Fibroblast of the aortic adventitia (primary cell): ENCODE measurements around the gene CTSA. TPM values are rescaled to one million over a fixed set of nuclear protein-coding genes. Genes with fewer than 3 reads are reported as not detected.

ENCODE experiments used
- DNase-seq: peaks from one replicate; pipeline ENCODE4 v3.0.0-alpha.2; 2010; ENCODE audit warnings: low read depth
- H3K4me3 ChIP-seq: 2 replicates; pipeline ENCODE4 v1.5.1; 2011; ENCODE audit warnings: low read depth, mild to moderate bottlenecking, control low read depth, low read length, moderate library complexity
- CTCF ChIP-seq: IDR thresholded peaks from 2 replicates; pipeline ENCODE4 v1.5.1; 2011; ENCODE audit warnings: mild to moderate bottlenecking, low read length, control low read depth, inconsistent platforms; ENCODE audit not compliant: insufficient read depth
- total RNA-seq: library from RNA; depleted of rRNA; stranded (reverse); fragments of >200 nt; gene quantifications from 2 replicates; pipeline ENCODE4 v1.2.3, GENCODE V29; 2012; ENCODE audit warnings: low replicate concordance

CTSA gene
- total RNA-seq, 1 donor: 166 TPM

- H3K4me3 ChIP-seq: no peak overlapping the region
- no peak for TF ChIP-seq CTCF
- peak; percentile 28 for DNase-seq
Measured at GRCh38 chr20:45918779-45919537, 27.8 kb downstream of the CTSA start.

GRCh38 chr20:45919542-45920399, 28.6 kb downstream of the CTSA start:
- TF ChIP-seq CTCF: no peak
- DNase-seq: peak; percentile 89
- no peak overlapping the region for H3K4me3 ChIP-seq

- TF ChIP-seq CTCF: no peak
- no peak for DNase-seq
- H3K4me3 ChIP-seq: no peak overlapping the region
Measured at GRCh38 chr20:45920462-45921336, 29.6 kb downstream of the CTSA start.

- no peak overlapping the region for H3K4me3 ChIP-seq
- no peak for DNase-seq
- no peak for TF ChIP-seq CTCF
Measured at GRCh38 chr20:45921337-45922189, 30.4 kb downstream of the CTSA start.

- H3K4me3 ChIP-seq: no peak overlapping the region
- DNase-seq: peak; percentile 57
- TF ChIP-seq CTCF: no peak
Measured at GRCh38 chr20:45924391-45925261, 33.5 kb downstream of the CTSA start.
